ENCODE measurements around the gene RCAN2. TPM values are rescaled to one million over a fixed set of nuclear protein-coding genes. Genes with fewer than 3 reads are reported as not detected.
A peak's percentile ranks its signal among the peaks of the same experiment; 100 is the strongest.
"Not testable (repeated sequence)": the region's sequence is repeated elsewhere in the genome, so short reads cannot be mapped to it uniquely, and the experiment has no call there.

Gene RCAN2
- total RNA-seq, 1 donor from 2014 or later: 1.4 TPM

DNA sequence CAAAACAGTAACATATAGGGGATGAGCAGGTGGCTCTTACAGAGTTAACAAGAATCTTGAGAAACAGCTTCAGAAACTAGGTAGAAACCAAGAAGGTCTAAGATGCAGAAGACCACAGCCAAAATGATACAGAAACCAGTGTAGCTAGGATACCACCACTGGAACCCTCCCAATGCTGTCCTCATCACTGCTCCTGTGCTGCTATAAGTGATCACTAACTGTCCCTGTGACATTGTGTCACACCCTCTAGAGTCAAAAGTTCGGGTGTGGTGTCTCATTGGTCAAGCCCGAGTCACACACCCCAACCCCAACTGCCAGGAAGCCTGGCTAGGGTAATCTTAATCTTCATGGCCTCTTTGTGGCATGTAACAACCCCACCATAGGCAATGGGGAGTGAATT, 153.1 kb downstream of the RCAN2 start:
- no peak for DNase-seq (ENCODE audit: low read depth)

DNA sequence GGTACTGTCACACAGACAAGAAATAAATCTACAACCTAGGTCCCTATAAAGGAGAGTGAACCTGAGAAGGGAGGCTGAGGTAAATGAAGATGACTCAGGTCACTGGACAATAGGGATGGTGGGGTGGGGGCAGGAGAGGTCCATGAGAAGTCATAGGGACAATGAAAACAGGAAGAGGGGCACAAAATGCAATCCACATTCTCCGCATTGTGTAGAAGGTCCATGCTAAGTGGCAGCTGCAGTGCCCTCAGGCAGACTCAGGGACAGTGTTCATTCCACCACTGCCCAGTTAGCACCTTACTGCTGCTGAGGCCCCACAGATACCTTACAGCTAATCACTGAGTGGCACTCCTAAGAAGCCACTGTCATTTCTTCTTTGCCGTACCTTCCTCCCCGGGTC, 156.8 kb downstream of the RCAN2 start:
- no peak for DNase-seq (ENCODE audit: low read depth)

DNA sequence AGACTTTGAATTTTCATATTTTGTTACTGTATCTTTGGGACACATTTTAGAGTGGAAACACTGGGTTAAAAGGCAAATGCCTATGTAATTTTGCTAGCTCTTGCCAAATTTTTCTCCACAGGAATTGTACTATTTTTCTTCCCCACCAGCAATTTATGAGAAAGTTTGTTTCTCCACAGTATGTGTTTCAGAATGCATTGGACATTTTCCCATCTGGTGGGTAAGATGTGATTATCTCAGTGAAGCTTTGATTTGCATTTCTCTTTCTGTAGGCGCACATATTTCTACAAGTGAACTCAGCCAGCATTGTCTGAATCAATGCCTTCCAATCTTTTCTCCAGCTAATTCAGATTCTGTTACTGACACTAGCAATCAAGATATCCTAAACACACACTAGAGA, 157.8 kb downstream of the RCAN2 start:
- no peak for DNase-seq (ENCODE audit: low read depth)

DNA sequence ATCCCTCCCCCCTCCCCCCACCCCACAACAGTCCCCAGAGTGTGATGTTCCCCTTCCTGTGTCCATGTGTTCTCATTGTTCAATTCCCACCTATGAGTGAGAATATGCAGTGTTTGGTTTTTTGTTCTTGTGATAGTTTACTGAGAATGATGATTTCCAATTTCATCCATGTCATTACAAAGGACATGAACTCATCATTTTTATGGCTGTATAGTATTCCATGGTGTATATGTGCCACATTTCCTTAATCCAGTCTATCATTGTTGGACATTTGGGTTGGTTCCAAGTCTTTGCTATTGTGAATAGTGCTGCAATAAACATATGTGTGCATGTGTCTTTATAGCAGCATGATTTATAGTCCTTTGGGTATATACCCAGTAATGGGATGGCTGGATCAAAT, 158.8 kb downstream of the RCAN2 start:
- not testable (repeated sequence) for DNase-seq (ENCODE audit: low read depth)

- no peak for DNase-seq (ENCODE audit: low read depth)
Measured at GRCh38 chr6:46331461-46331860, 159.8 kb downstream of the RCAN2 start.

- peak; percentile 38 for DNase-seq (ENCODE audit: low read depth)
Measured at GRCh38 chr6:46329568-46329967, 161.7 kb downstream of the RCAN2 start.

GRCh38 chr6:46327779-46328178, 163.5 kb downstream of the RCAN2 start:
- DNase-seq (ENCODE audit: low read depth): no peak

- no peak for DNase-seq (ENCODE audit: low read depth)
Measured at GRCh38 chr6:46325561-46326530, 165.4 kb downstream of the RCAN2 start.

DNA sequence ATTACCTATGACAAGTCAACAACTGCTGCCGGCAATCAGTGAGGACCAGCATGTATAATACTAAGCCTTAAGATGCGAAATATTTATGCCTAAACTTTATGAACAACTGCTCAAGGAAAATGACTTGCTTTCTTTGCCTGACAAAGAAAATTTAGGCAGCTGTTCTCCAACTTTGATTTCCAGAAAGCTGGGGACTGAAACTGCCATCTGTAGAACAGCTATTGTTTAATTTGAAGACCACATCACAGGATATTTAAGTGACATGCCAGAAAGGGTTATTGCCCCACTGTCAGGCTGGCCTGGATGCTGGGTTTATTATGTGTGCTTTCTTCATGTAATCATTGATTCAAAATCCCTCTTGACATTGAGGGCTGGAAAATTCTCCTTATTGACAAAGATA, 166.5 kb downstream of the RCAN2 start:
- no peak for DNase-seq (ENCODE audit: low read depth)

- no peak for DNase-seq (ENCODE audit: low read depth)
Measured at GRCh38 chr6:46323966-46324622, 167.2 kb downstream of the RCAN2 start.

DNA sequence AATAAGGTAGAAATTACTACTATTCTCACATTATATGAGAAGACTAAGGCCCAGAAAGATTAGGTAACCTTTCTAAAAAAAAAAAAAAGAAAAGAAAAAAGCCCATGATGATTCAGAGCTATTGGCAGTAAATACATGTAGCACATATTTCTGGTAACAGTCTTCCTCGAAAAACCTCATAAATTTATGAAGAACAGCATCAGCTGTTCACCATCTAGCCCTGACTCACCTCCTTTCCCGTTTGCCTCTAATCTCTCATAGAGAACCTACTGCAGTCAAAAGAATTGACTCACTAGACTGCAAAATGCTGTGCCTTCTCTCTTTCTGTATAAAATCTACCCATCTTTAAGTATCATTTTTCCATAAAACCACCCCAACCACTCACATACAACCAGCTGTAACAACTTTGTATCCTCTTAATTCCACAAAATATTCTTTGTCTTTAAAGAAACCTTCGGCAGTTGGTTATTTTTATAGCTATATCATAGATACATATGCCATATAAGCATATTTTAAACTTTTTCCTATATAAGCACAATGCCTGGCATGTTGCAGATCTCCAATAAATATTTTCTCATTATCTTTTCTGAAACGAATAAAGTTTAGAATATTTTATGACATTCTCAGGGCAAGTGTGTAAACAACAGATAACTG, 167.8 kb downstream of the RCAN2 start:
- DNase-seq (ENCODE audit: low read depth): peak; percentile 82

- DNase-seq (ENCODE audit: low read depth): no peak
Measured at GRCh38 chr6:46320505-46320904, 170.7 kb downstream of the RCAN2 start.

- DNase-seq (ENCODE audit: low read depth): no peak
Measured at GRCh38 chr6:46315589-46315988, 175.7 kb downstream of the RCAN2 start.

GRCh38 chr6:46312654-46313053, 178.6 kb downstream of the RCAN2 start:
- no peak for DNase-seq (ENCODE audit: low read depth)

DNA sequence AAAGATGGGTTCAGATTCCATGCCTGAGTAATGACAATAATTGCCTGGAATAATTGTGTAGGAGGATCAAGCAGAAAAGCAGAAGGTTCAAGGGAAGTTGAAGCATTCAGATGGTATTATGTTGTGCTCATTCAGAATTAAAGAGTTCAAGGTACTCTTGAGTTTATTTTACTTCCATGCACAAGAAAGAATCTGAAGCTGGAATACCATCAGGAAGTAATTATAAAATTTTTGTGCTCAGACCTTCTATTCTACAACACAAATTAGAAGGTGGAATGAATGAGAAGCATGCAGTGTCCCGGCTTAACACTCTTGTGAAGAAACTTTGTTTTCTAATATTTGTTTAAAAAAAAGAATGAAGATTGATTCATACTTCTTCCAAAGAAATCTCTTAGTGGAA, 181.1 kb downstream of the RCAN2 start:
- no peak for DNase-seq (ENCODE audit: low read depth)

DNA sequence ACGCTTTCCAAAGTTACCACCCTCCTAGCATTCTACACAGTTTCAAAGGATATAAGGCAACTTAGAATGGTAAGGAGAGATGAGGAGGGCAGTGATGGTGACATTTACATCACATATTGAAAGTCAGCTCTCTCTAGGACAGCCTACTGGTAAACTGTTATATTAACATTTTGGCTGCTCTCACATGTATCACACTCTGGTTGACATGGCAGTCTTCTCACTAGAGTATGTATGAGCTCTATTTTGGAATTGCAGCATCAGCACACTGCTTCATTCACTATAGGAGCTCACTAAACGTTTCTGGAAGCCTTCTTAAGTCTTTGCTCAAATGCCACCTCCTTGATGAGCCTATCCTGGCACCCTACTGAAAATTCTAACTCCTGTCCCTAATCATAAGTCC, 184.8 kb downstream of the RCAN2 start:
- no peak for DNase-seq (ENCODE audit: low read depth)

DNA sequence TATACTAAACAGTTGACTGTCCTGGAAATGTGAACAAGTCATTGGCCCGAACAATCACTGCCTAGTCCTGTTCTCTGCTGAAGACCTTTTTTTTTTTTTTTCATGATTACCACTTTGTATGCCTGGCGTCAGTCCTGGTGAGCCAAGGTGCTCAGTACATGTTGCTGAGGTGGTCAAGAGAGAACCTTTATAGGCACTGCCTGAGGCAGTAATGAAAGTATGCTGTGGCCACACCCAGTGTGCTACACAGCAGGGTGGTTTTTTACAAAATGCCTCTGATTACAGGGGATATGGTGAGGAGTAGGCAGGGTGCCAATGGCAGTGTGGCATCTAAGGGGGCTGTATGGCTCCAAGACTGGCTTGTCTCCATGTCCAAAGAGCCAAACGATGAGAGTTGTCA, 185.4 kb downstream of the RCAN2 start:
- no peak for DNase-seq (ENCODE audit: low read depth)

GRCh38 chr6:46305236-46305635, 186.0 kb downstream of the RCAN2 start:
- no peak for DNase-seq (ENCODE audit: low read depth)

GRCh38 chr6:46302816-46303215, 188.4 kb downstream of the RCAN2 start:
- no peak for DNase-seq (ENCODE audit: low read depth)

GRCh38 chr6:46302176-46302575, 189.1 kb downstream of the RCAN2 start:
- DNase-seq (ENCODE audit: low read depth): no peak

DNA sequence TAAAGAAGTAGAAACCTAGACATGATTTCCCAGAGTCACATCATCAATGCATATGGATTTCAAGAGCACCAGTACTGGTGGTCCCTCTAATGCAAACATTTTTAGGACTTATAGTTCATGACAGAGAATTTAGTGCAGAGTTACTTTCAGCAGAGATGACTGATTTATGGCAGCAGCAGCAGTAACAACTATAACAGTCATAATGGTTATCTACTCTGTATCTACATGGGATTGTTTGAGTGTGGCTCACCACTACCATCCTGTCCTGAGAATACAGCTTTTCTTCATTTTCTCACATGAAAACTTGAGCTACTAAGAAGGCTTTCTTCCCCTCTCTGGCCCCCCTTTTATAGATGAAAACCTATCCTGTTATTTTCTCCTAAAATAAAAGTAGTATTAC, 192.0 kb downstream of the RCAN2 start:
- no peak for DNase-seq (ENCODE audit: low read depth)

DNA sequence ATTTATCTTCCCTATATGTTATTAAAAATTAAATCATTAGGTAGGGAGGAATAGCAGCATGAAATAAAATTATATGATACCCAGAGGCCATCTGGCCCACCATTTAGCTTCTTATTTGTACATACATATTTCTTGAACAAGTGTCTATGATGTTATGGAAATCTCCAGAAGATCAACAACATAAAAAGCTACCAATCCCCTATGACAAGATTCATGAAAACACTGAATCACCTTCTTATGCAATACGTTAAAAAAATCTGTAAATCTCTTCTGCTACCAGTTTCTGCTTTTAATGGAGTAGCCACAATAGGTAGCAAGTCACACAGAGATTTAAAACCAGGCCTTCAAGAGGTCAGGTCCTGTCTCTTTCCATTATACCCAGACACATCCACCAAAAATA, 194.7 kb downstream of the RCAN2 start:
- no peak for DNase-seq (ENCODE audit: low read depth)

All from myocyte (in vitro differentiated cells).